GM10266 (cell line): Measurements from ENCODE around the gene RNF144B.
"Not testable (repeated sequence)": the region's sequence is repeated elsewhere in the genome, so short reads cannot be mapped to it uniquely, and the experiment has no call there.

Experiments used
- DNase-seq: peaks from one replicate; pipeline ENCODE4 v3.0.0; 2012; ENCODE audit errors: extremely low spot score
- CTCF ChIP-seq: IDR thresholded peaks from 2 replicates; pipeline ENCODE4 v1.5.1; 2012; ENCODE audit warnings: mild to moderate bottlenecking, low read depth; ENCODE audit not compliant: control insufficient read depth, insufficient read depth; ENCODE audit errors: missing control alignments

RNF144B gene

GRCh38 chr6:18360188-18360587 is 27.0 kb upstream of the RNF144B start:
- no peak for DNase-seq
- TF ChIP-seq CTCF = no peak

GRCh38 chr6:18362058-18362561 is 25.0 kb upstream of the RNF144B start:
- TF ChIP-seq CTCF = no peak
- DNase-seq = no peak

GRCh38 chr6:18363746-18364145 is 23.4 kb upstream of the RNF144B start:
- DNase-seq = no peak
- no peak for TF ChIP-seq CTCF

- DNase-seq = not testable (repeated sequence)
Measured at GRCh38 chr6:18364561-18364960, 22.6 kb upstream of the RNF144B start.

GRCh38 chr6:18367371-18367770 is 19.8 kb upstream of the RNF144B start:
- no peak for TF ChIP-seq CTCF
- no peak for DNase-seq

- no peak for TF ChIP-seq CTCF
- DNase-seq = no peak
Measured at GRCh38 chr6:18368277-18369105, 18.7 kb upstream of the RNF144B start.

- DNase-seq = no peak
- TF ChIP-seq CTCF = no peak
Measured at GRCh38 chr6:18371010-18371409, 16.1 kb upstream of the RNF144B start.
